Liver (tissue), 9 donors: ENCODE results near the gene LIMS1. TPM values are rescaled to one million over a fixed set of nuclear protein-coding genes. Genes with fewer than 3 reads are reported as not detected.

Source experiments
- DNase-seq: peaks from one replicate; pipeline ENCODE4 v3.0.0-alpha.2; 2017; ENCODE audit warnings: low spot score
- H3K27ac ChIP-seq, 2 donors: one replicate each; pipeline ENCODE4 v1.7.0; 2013; ENCODE audit warnings: inconsistent platforms in 2 of 2, low read length in 2 of 2, control low read depth in 1 of 2, low read depth in 1 of 2, mild to moderate bottlenecking in 1 of 2
- H3K27me3 ChIP-seq, 4 donors: one replicate each; pipeline versions ENCODE4 v1.6.1 to v1.7.0; 2013; ENCODE audit warnings: low read length in 3 of 4, inconsistent platforms in 1 of 4, mild to moderate bottlenecking in 1 of 4, moderate library complexity in 1 of 4; ENCODE audit not compliant: control insufficient read depth in 4 of 4, insufficient read depth in 4 of 4
- H3K36me3 ChIP-seq, 4 donors: one replicate each; pipeline versions ENCODE4 v1.6.1 to v1.7.0; 2013; ENCODE audit warnings: low read length in 3 of 4, mild to moderate bottlenecking in 3 of 4, low read depth in 1 of 4, moderate library complexity in 1 of 4; ENCODE audit not compliant: control insufficient read depth in 4 of 4, insufficient read depth in 3 of 4
- H3K4me1 ChIP-seq, 4 donors: one replicate each; pipeline versions ENCODE4 v1.6.1 to v1.7.0; 2013; ENCODE audit warnings: low read length in 3 of 4, mild to moderate bottlenecking in 3 of 4, moderate library complexity in 1 of 4; ENCODE audit not compliant: control insufficient read depth in 4 of 4, insufficient read depth in 4 of 4
- H3K4me3 ChIP-seq, 3 donors: one replicate each; pipeline versions ENCODE4 v1.6.1 to v1.7.0; 2013; ENCODE audit warnings: low read length in 3 of 3, control low read depth in 1 of 3, low read depth in 1 of 3, mild to moderate bottlenecking in 1 of 3
- H3K9ac ChIP-seq, 2 donors: one replicate each; pipeline ENCODE4 v1.7.0; 2013; ENCODE audit warnings: low read length in 2 of 2, mild to moderate bottlenecking in 2 of 2, moderate library complexity in 2 of 2, control low read depth in 1 of 2, low read depth in 1 of 2
- H3K9me3 ChIP-seq, 4 donors: one replicate each; pipeline versions ENCODE4 v1.6.1 to v1.7.0; 2013; ENCODE audit warnings: low read length in 3 of 4; ENCODE audit not compliant: control insufficient read depth in 4 of 4
- EGR1 ChIP-seq, 2 donors: IDR thresholded peaks; 2 replicates each; pipeline ENCODE4 v1.6.1; 2016 to 2018; ENCODE audit warnings: antibody characterized with exemption in 2 of 2, low read depth in 2 of 2
- FOXA1 ChIP-seq: IDR thresholded peaks from 2 replicates; pipeline ENCODE4 v1.6.1; 2016; ENCODE audit warnings: antibody characterized with exemption
- FOXA2 ChIP-seq: IDR thresholded peaks from 2 replicates; pipeline ENCODE4 v1.6.1; 2016; ENCODE audit warnings: antibody characterized with exemption
- GABPA ChIP-seq, 2 donors: IDR thresholded peaks in 1 of 2; conservative IDR thresholded peaks in 1 of 2; 2 replicates each; pipeline ENCODE4 v1.6.1; 2016; ENCODE audit warnings: antibody characterized with exemption in 2 of 2, mild to moderate bottlenecking in 1 of 2, moderate library complexity in 1 of 2
- HNF4A ChIP-seq, 2 donors: conservative IDR thresholded peaks; 2 replicates each; pipeline ENCODE4 v1.6.1; 2016; ENCODE audit warnings: antibody characterized with exemption in 2 of 2, mild to moderate bottlenecking in 2 of 2
- HNF4G ChIP-seq: IDR thresholded peaks from 2 replicates; pipeline ENCODE4 v1.6.1; 2016; ENCODE audit warnings: antibody characterized with exemption
- JUND ChIP-seq, 2 donors: IDR thresholded peaks; 2 replicates each; pipeline ENCODE4 v1.6.1; 2016; ENCODE audit warnings: antibody characterized with exemption in 2 of 2
- NR2F2 ChIP-seq: IDR thresholded peaks from 2 replicates; pipeline ENCODE4 v1.6.1; 2016; ENCODE audit warnings: antibody characterized with exemption
- RAD21 ChIP-seq, 2 donors: IDR thresholded peaks; 2 replicates each; pipeline ENCODE4 v1.6.1; 2016; ENCODE audit warnings: antibody characterized with exemption in 2 of 2, mild to moderate bottlenecking in 2 of 2
- RXRA ChIP-seq, 2 donors: IDR thresholded peaks; 2 replicates each; pipeline ENCODE4 v1.6.1; 2017 to 2018; ENCODE audit warnings: antibody characterized with exemption in 2 of 2, mild to moderate bottlenecking in 1 of 2
- SP1 ChIP-seq: IDR thresholded peaks from 2 replicates; pipeline ENCODE4 v1.6.1; 2018; ENCODE audit warnings: antibody characterized with exemption, mild to moderate bottlenecking
- TAF1 ChIP-seq: conservative IDR thresholded peaks from 2 replicates; pipeline ENCODE4 v1.6.1; 2016; ENCODE audit warnings: antibody characterized with exemption, mild to moderate bottlenecking
- YY1 ChIP-seq: IDR thresholded peaks from 2 replicates; pipeline ENCODE4 v1.6.1; 2016; ENCODE audit warnings: antibody characterized with exemption, mild to moderate bottlenecking
- WGBS: extraction: QIAGEN DNeasy Blood & Tissue Kit; methylation state at CpG from one replicate; pipeline ENCODE4 v1.1.7; 2013; 5-methylcytosine and 5-hydroxymethylcytosine counted together
- polyA plus RNA-seq, 2 donors: library from polyadenylated mRNA; stranded (reverse) in 1 of 2; unstranded in 1 of 2; fragments of 200-250 nt in 1 of 2; fragments of >200 nt in 1 of 2; fragmentation: Nextera tagmentation in 1 of 2; extraction: Ambion mirVana in 1 of 2; gene quantifications; one replicate each; pipeline versions ENCODE4 v1.2.1 to v1.2.3, GENCODE V29; 2013 to 2015
- total RNA-seq, 2 donors: library from RNA; depleted of rRNA; stranded (reverse); fragments of >200 nt; gene quantifications; one replicate each; pipeline ENCODE4 v1.2.3, GENCODE V29; 2014
- TF ChIP-seq, protein P1 (sequence below): IDR thresholded peaks from 2 replicates; pipeline ENCODE4 v1.6.1; 2016; ENCODE audit warnings: antibody characterized with exemption
- TF ChIP-seq, protein P2 (sequence below): IDR thresholded peaks from 2 replicates; pipeline ENCODE4 v1.6.1; 2016; ENCODE audit warnings: antibody characterized with exemption, mild to moderate bottlenecking
- TF ChIP-seq, protein P3 (sequence below): fragments of 150-350 bp; IDR thresholded peaks from 2 replicates; pipeline ENCODE4 v1.5.1; 2017; ENCODE audit warnings: improper control_type of control experiment, low read depth, low read length; ENCODE audit not compliant: missing input control
- TF ChIP-seq, protein P4 (sequence below): IDR thresholded peaks from 2 replicates; pipeline ENCODE4 v1.6.1; 2016; ENCODE audit warnings: antibody characterized with exemption
- TF ChIP-seq, protein P5 (sequence below): IDR thresholded peaks from 2 replicates; pipeline ENCODE4 v1.6.1; 2016; ENCODE audit warnings: antibody characterized with exemption
- donor health status: healthy.
- donor health status: healthy.
- donor health status: healthy.
- donor health status: healthy.
- donor health status: healthy.

The LIMS1 gene
- total and polyA plus RNA-seq, 4 donors: 10.2 to 37.1 (median 22.1) TPM

DNA sequence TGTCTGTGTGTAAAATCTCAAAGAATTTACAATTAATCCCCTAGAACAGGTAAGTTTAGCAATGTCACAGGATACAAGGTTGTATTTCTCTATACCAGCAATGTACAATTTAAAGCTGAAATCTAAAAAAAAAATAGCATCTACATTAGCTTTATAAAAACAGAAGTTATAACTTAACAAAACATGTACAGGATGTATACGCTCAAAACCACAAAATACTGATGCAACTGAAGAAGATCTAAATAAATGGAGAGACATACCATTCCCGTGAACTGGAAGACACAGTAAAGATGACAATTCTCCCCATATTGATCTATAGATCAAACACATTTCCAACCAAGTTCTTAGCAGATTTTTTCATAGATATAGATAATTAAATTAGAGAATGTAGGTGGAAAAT, 167.5 kb downstream of the LIMS1 start:
- WGBS: 87% methylated on average over 2 of the region's 2 CpGs
- Histone ChIP-seq H3K36me3 (no peaks in the 10 kb centered on the region), H3K9me3 (no peaks in the 10 kb centered on the region), H3K4me1 (no peaks in the 10 kb centered on the region), H3K27me3 (no peaks in the 10 kb centered on the region), H3K4me3 (no peak overlapping the region), H3K9ac (no peak overlapping the region), H3K27ac (no peak overlapping the region)
- TF ChIP-seq GABPA (IDR thresholded peaks at IDR 0.05 in 1 of 2, conservative IDR thresholded peaks at IDR 0.05 in 1 of 2): no peak
- no peak for TF ChIP-seq HNF4A (conservative IDR thresholded peaks at IDR 0.05)
- TF ChIP-seq, protein P1, sequence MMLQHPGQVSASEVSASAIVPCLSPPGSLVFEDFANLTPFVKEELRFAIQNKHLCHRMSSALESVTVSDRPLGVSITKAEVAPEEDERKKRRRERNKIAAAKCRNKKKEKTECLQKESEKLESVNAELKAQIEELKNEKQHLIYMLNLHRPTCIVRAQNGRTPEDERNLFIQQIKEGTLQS: no peak
- no peak for TF ChIP-seq TAF1
- TF ChIP-seq, protein P2, sequence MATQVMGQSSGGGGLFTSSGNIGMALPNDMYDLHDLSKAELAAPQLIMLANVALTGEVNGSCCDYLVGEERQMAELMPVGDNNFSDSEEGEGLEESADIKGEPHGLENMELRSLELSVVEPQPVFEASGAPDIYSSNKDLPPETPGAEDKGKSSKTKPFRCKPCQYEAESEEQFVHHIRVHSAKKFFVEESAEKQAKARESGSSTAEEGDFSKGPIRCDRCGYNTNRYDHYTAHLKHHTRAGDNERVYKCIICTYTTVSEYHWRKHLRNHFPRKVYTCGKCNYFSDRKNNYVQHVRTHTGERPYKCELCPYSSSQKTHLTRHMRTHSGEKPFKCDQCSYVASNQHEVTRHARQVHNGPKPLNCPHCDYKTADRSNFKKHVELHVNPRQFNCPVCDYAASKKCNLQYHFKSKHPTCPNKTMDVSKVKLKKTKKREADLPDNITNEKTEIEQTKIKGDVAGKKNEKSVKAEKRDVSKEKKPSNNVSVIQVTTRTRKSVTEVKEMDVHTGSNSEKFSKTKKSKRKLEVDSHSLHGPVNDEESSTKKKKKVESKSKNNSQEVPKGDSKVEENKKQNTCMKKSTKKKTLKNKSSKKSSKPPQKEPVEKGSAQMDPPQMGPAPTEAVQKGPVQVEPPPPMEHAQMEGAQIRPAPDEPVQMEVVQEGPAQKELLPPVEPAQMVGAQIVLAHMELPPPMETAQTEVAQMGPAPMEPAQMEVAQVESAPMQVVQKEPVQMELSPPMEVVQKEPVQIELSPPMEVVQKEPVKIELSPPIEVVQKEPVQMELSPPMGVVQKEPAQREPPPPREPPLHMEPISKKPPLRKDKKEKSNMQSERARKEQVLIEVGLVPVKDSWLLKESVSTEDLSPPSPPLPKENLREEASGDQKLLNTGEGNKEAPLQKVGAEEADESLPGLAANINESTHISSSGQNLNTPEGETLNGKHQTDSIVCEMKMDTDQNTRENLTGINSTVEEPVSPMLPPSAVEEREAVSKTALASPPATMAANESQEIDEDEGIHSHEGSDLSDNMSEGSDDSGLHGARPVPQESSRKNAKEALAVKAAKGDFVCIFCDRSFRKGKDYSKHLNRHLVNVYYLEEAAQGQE: no peak
- TF ChIP-seq FOXA2: no peak
- no peak for TF ChIP-seq YY1
- TF ChIP-seq, protein P3, sequence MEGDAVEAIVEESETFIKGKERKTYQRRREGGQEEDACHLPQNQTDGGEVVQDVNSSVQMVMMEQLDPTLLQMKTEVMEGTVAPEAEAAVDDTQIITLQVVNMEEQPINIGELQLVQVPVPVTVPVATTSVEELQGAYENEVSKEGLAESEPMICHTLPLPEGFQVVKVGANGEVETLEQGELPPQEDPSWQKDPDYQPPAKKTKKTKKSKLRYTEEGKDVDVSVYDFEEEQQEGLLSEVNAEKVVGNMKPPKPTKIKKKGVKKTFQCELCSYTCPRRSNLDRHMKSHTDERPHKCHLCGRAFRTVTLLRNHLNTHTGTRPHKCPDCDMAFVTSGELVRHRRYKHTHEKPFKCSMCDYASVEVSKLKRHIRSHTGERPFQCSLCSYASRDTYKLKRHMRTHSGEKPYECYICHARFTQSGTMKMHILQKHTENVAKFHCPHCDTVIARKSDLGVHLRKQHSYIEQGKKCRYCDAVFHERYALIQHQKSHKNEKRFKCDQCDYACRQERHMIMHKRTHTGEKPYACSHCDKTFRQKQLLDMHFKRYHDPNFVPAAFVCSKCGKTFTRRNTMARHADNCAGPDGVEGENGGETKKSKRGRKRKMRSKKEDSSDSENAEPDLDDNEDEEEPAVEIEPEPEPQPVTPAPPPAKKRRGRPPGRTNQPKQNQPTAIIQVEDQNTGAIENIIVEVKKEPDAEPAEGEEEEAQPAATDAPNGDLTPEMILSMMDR: no peak
- no peak for TF ChIP-seq JUND (IDR thresholded peaks at IDR 0.05)
- no peak for TF ChIP-seq RXRA (IDR thresholded peaks at IDR 0.05)
- TF ChIP-seq, protein P4, sequence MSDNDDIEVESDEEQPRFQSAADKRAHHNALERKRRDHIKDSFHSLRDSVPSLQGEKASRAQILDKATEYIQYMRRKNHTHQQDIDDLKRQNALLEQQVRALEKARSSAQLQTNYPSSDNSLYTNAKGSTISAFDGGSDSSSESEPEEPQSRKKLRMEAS: no peak
- TF ChIP-seq SP1: no peak
- TF ChIP-seq, protein P5, sequence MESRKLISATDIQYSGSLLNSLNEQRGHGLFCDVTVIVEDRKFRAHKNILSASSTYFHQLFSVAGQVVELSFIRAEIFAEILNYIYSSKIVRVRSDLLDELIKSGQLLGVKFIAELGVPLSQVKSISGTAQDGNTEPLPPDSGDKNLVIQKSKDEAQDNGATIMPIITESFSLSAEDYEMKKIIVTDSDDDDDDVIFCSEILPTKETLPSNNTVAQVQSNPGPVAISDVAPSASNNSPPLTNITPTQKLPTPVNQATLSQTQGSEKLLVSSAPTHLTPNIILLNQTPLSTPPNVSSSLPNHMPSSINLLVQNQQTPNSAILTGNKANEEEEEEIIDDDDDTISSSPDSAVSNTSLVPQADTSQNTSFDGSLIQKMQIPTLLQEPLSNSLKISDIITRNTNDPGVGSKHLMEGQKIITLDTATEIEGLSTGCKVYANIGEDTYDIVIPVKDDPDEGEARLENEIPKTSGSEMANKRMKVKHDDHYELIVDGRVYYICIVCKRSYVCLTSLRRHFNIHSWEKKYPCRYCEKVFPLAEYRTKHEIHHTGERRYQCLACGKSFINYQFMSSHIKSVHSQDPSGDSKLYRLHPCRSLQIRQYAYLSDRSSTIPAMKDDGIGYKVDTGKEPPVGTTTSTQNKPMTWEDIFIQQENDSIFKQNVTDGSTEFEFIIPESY: no peak
- no peak for TF ChIP-seq EGR1 (IDR thresholded peaks at IDR 0.05; ENCODE audit: low read depth in 2 of 2)
- TF ChIP-seq RAD21 (IDR thresholded peaks at IDR 0.05): no peak
- TF ChIP-seq HNF4G: no peak
- TF ChIP-seq NR2F2: no peak
- no peak for DNase-seq

DNA sequence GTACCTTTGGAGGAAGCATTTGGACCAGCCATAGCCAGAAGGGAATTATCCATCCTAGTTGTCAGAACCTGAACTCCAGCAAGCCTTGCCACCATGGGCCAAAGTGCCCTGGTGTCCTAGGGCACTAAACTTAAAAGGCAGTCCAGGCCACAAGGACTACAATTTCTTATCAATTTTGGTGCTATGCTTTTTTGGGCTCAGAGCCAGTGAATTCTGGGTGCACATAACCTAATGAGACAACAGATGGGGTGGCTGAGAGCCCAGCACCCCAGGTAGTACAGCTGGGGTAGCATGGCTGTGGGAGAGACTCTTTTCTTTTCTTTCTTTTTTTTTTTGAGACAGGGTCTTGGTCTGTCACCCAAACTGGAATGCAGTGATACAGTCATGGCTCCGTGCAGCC, 170.6 kb downstream of the LIMS1 start:
- Histone ChIP-seq H3K4me3 (no peak overlapping the region), H3K27ac (no peak overlapping the region), H3K27me3 (no peaks in the 10 kb centered on the region), H3K4me1 (no peaks in the 10 kb centered on the region), H3K36me3 (no peaks in the 10 kb centered on the region), H3K9ac (no peak overlapping the region), H3K9me3 (no peaks in the 10 kb centered on the region)
- no peak for DNase-seq
- WGBS: 93% methylated on average over 1 of the region's 1 CpG
- no peak for TF ChIP-seq HNF4A (conservative IDR thresholded peaks at IDR 0.05)
- TF ChIP-seq, protein P5: no peak
- TF ChIP-seq FOXA1: no peak
- TF ChIP-seq FOXA2: no peak
- TF ChIP-seq RXRA (IDR thresholded peaks at IDR 0.05): no peak
- no peak for TF ChIP-seq YY1
- TF ChIP-seq TAF1: no peak
- TF ChIP-seq, protein P3: no peak
- TF ChIP-seq EGR1 (IDR thresholded peaks at IDR 0.05; ENCODE audit: low read depth in 2 of 2): no peak
- TF ChIP-seq, protein P4: no peak
- TF ChIP-seq SP1: no peak
- TF ChIP-seq HNF4G: no peak
- TF ChIP-seq GABPA (IDR thresholded peaks at IDR 0.05 in 1 of 2, conservative IDR thresholded peaks at IDR 0.05 in 1 of 2): no peak
- TF ChIP-seq, protein P1: no peak
- TF ChIP-seq NR2F2: no peak
